Measurements from ENCODE around the gene ZNF280A.
A peak's percentile ranks its signal among the peaks of the same experiment; 100 is the strongest.

ZNF280A gene

GRCh38 chr22:22520020-22520656 is at the start of gene ZNF280A:
TSS of gene ZNF280A (minus strand) at chr22:22520270. CDS start at chr22:22515630, 4,640 bp downstream.
- no peak for DNase-seq (ENCODE audit: low spot score)

GRCh38 chr22:22569218-22569617 is 49.1 kb upstream of the ZNF280A start:
- DNase-seq (ENCODE audit: low spot score), result no peak

- DNase-seq (ENCODE audit: low spot score), result peak; percentile 8
Observed at GRCh38 chr22:22565981-22566380, 45.9 kb upstream of the ZNF280A start.

- peak; percentile 65 for DNase-seq (ENCODE audit: low spot score)
Observed at GRCh38 chr22:22558972-22559603, 39.0 kb upstream of the ZNF280A start, which contains the start of gene PRAME. TSS of gene PRAME (minus strand) at chr22:22559265. CDS start at chr22:22556832, 2,433 bp downstream.

GRCh38 chr22:22558071-22558971 is 38.3 kb upstream of the ZNF280A start:
- DNase-seq (ENCODE audit: low spot score), result no peak

- no peak for DNase-seq (ENCODE audit: low spot score)
Observed at GRCh38 chr22:22556995-22557925, 37.2 kb upstream of the ZNF280A start.

- no peak for DNase-seq (ENCODE audit: low spot score)
Observed at GRCh38 chr22:22556578-22556977, 36.5 kb upstream of the ZNF280A start.

- no peak for DNase-seq (ENCODE audit: low spot score)
Observed at GRCh38 chr22:22555596-22555995, 35.5 kb upstream of the ZNF280A start.

GRCh38 chr22:22554587-22555284 is 34.7 kb upstream of the ZNF280A start:
- no peak for DNase-seq (ENCODE audit: low spot score)

- no peak for DNase-seq (ENCODE audit: low spot score)
Observed at GRCh38 chr22:22553735-22554586, 33.9 kb upstream of the ZNF280A start.

- no peak for DNase-seq (ENCODE audit: low spot score)
Observed at GRCh38 chr22:22553141-22553540, 33.1 kb upstream of the ZNF280A start.

GRCh38 chr22:22552630-22553029 is 32.6 kb upstream of the ZNF280A start:
- DNase-seq (ENCODE audit: low spot score), result peak; percentile 9

GRCh38 chr22:22550789-22551434 is 30.8 kb upstream of the ZNF280A start:
- DNase-seq (ENCODE audit: low spot score), result no peak

GRCh38 chr22:22548910-22549309 is 28.8 kb upstream of the ZNF280A start:
- no peak for DNase-seq (ENCODE audit: low spot score)

- no peak for DNase-seq (ENCODE audit: low spot score)
Observed at GRCh38 chr22:22548317-22548716, 28.2 kb upstream of the ZNF280A start.

- DNase-seq (ENCODE audit: low spot score), result no peak
Observed at GRCh38 chr22:22547692-22548300, 27.7 kb upstream of the ZNF280A start.

GRCh38 chr22:22547226-22547625 is 27.2 kb upstream of the ZNF280A start:
- DNase-seq (ENCODE audit: low spot score), result no peak

GRCh38 chr22:22546490-22546889 is 26.4 kb upstream of the ZNF280A start:
- no peak for DNase-seq (ENCODE audit: low spot score)

GRCh38 chr22:22545084-22545483 is 25.0 kb upstream of the ZNF280A start:
- no peak for DNase-seq (ENCODE audit: low spot score)

All from SW480 (cell line).